Suprapubic skin (tissue), 4 donors: ENCODE data around the gene ZMYND10.

Experiments used
- POLR2A ChIP-seq, 2 donors: fragments of 450-650 bp; IDR thresholded peaks; one replicate each; pipeline ENCODE4 v1.6.1; 2017; ENCODE audit warnings: antibody characterized with exemption in 2 of 2, mild to moderate bottlenecking in 2 of 2, moderate library complexity in 2 of 2
- POLR2AphosphoS5 ChIP-seq, 3 donors: sonication (generic); formaldehyde crosslinking; IDR thresholded peaks; one replicate each; pipeline ENCODE4 v1.6.1; 2017; ENCODE audit warnings: antibody characterized with exemption in 3 of 3
- TF ChIP-seq, protein P1 (sequence below), 2 donors: fragments of 200-600 bp in 1 of 2; fragments of 450-650 bp in 1 of 2; sonication (generic) in 1 of 2; IDR thresholded peaks; one replicate each; pipeline ENCODE4 v1.5.1; 2016 to 2019; ENCODE audit warnings: antibody characterized with exemption in 2 of 2, mild to moderate bottlenecking in 1 of 2, moderate library complexity in 1 of 2

DNA sequence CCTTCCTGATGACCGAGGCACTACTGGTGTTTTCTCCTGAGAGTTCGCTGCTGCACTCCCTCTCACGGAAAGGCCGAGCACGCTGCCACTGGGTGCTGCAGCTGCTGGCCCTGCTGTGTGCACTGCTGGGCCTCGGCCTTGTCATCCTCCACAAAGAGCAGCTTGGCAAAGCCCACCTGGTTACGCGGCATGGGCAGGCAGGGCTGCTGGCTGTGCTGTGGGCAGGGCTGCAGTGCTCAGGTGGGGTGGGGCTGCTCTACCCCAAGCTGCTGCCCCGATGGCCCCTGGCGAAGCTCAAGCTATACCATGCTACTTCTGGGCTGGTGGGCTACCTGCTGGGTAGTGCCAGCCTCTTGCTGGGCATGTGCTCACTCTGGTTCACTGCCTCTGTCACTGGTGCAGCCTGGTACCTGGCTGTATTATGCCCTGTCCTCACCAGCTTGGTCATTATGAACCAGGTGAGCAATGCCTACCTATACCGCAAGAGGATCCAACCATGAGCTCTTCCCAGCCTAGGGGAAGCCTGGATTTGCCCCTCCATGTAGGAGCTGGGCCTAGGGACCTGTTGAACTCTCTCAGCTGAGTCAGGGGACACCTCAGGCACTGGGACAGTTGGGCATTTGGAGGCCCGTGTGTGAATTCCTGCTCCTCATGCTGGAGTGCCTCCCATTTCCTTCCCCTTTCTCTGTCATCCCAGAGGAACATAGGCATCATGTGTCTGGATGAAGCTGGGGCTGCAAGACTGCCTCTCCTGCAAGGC lies 7.9 kb upstream of the ZMYND10 start:
- TF ChIP-seq, protein P1, sequence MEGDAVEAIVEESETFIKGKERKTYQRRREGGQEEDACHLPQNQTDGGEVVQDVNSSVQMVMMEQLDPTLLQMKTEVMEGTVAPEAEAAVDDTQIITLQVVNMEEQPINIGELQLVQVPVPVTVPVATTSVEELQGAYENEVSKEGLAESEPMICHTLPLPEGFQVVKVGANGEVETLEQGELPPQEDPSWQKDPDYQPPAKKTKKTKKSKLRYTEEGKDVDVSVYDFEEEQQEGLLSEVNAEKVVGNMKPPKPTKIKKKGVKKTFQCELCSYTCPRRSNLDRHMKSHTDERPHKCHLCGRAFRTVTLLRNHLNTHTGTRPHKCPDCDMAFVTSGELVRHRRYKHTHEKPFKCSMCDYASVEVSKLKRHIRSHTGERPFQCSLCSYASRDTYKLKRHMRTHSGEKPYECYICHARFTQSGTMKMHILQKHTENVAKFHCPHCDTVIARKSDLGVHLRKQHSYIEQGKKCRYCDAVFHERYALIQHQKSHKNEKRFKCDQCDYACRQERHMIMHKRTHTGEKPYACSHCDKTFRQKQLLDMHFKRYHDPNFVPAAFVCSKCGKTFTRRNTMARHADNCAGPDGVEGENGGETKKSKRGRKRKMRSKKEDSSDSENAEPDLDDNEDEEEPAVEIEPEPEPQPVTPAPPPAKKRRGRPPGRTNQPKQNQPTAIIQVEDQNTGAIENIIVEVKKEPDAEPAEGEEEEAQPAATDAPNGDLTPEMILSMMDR (IDR thresholded peaks at IDR 0.05) = no peak
- no peak for TF ChIP-seq POLR2A (IDR thresholded peaks at IDR 0.05)
- no peak for TF ChIP-seq POLR2AphosphoS5 (IDR thresholded peaks at IDR 0.05)
